H1 (cell line): Measurements from ENCODE around the gene POLA1. TPM values are rescaled to one million over a fixed set of nuclear protein-coding genes. Genes with fewer than 3 reads are reported as not detected.

Experiments used
- CHD7 ChIP-seq: fragments of 300-600 bp; sonication (generic); IDR thresholded peaks from 2 replicates; pipeline ENCODE4 v1.7.1; 2012; ENCODE audit warnings: low read length, moderate library complexity, mild to moderate bottlenecking, inconsistent platforms; ENCODE audit not compliant: insufficient replicate concordance
- TAF7 ChIP-seq: optimal IDR thresholded peaks from 2 replicates; pipeline ENCODE3; 2011; ENCODE audit warnings: low read depth, mild to moderate bottlenecking, inconsistent platforms, low read length, moderate library complexity, borderline replicate concordance
- polyA plus RNA-seq, 7 experiments: library from polyadenylated mRNA; depleted of rRNA in 3 of 7; stranded (reverse) in 5 of 7; unstranded in 2 of 7; fragments of >200 nt in 5 of 7; fragments of 200-250 nt in 2 of 7; gene quantifications; 1 replicate in 5 of 7; 2 replicates in 1 of 7; 4 replicates in 1 of 7; pipeline versions ENCODE4 v1.2.1 to v1.2.3, GENCODE V29; 2011 to 2013; ENCODE audit warnings: missing spikeins in 2 of 7, mixed read lengths in 2 of 7
- total RNA-seq: library from RNA; stranded (reverse); fragmentation: NEBNext Ultra II Directional; extraction: Animal tissue kit (Norgen Biotek cat#: 25700); gene quantifications from 2 replicates; pipeline ENCODE4 v1.2.1, GENCODE V29; 2021

POLA1 gene
- total and polyA plus RNA-seq, 2 of the 8 experiments (the other 6 are each of a cell fraction or from before 2014, with no cell fraction given) = 5.6 to 34.9 TPM

- no peak for TF ChIP-seq CHD7
- no peak for TF ChIP-seq TAF7
Measured at GRCh38 chrX:24877288-24877664, 183.6 kb downstream of the POLA1 start (continued).
